DOHH2 (cell line): Measurements from ENCODE around the gene PLEKHG5.
"Not testable (repeated sequence)": the region's sequence is repeated elsewhere in the genome, so short reads cannot be mapped to it uniquely, and the experiment has no call there.

Experiments used
- H3F3A ChIP-seq: fragments of 200-600 bp; sonication (generic), shearing (Covaris generic); 2 replicates; pipeline ENCODE4 v1.6.0; 2016; ENCODE audit warnings: antibody characterized with exemption, mild to moderate bottlenecking; ENCODE audit not compliant: control insufficient read depth, insufficient read depth
- H3K27ac ChIP-seq: fragments of 200-600 bp; sonication (generic); 2 replicates; pipeline ENCODE4 v1.5.1; 2014; ENCODE audit warnings: low read depth, mild to moderate bottlenecking, low read length, moderate library complexity
- H3K27me3 ChIP-seq: fragments of 200-600 bp; sonication (generic); 2 replicates; pipeline ENCODE4 v1.6.1; 2014; ENCODE audit warnings: mild to moderate bottlenecking, low read length, mixed read lengths; ENCODE audit not compliant: control insufficient read depth
- H3K36me3 ChIP-seq: fragments of 200-600 bp; sonication (generic); 2 replicates; pipeline ENCODE4 v1.6.1; 2014; ENCODE audit warnings: mild to moderate bottlenecking, low read length, moderate library complexity, mixed read lengths; ENCODE audit not compliant: control insufficient read depth
- H3K4me1 ChIP-seq: fragments of 200-600 bp; sonication (generic); 2 replicates; pipeline ENCODE4 v1.6.1; 2014; ENCODE audit warnings: mild to moderate bottlenecking, low read length, mixed read lengths; ENCODE audit not compliant: control insufficient read depth
- H3K4me2 ChIP-seq: fragments of 200-600 bp; sonication (generic); 2 replicates; pipeline ENCODE4 v1.6.0; 2014; ENCODE audit warnings: mild to moderate bottlenecking, low read length, moderate library complexity
- H3K4me3 ChIP-seq: fragments of 200-600 bp; sonication (generic); 2 replicates; pipeline ENCODE4 v1.5.1; 2014; ENCODE audit warnings: mild to moderate bottlenecking, low read length, mixed read lengths
- H3K79me2 ChIP-seq: fragments of 200-600 bp; sonication (generic); 2 replicates; pipeline ENCODE4 v1.6.1; 2014; ENCODE audit warnings: mild to moderate bottlenecking, low read length, mixed read lengths; ENCODE audit not compliant: control insufficient read depth
- H3K9me2 ChIP-seq: fragments of 200-600 bp; sonication (generic); replicated peaks from 2 replicates; pipeline ENCODE4 v1.6.1; 2014; ENCODE audit warnings: mild to moderate bottlenecking, low read length, mixed read lengths; ENCODE audit not compliant: control insufficient read depth
- H3K9me3 ChIP-seq: fragments of 200-600 bp; sonication (generic); 2 replicates; pipeline ENCODE4 v1.6.1; 2014; ENCODE audit warnings: antibody characterized with exemption, low read length, mixed read lengths; ENCODE audit not compliant: control insufficient read depth, insufficient read depth
- H4K20me1 ChIP-seq: fragments of 200-600 bp; sonication (generic); 2 replicates; pipeline ENCODE4 v1.6.0; 2014; ENCODE audit warnings: low read depth, mild to moderate bottlenecking, antibody characterized with exemption, low read length, moderate library complexity; ENCODE audit not compliant: control insufficient read depth, insufficient read depth
- CTCF ChIP-seq: fragments of 200-600 bp; sonication (generic); IDR thresholded peaks from one replicate; pipeline ENCODE4 v1.5.1; 2014; ENCODE audit warnings: antibody characterized with exemption, mild to moderate bottlenecking, low read depth, low read length; ENCODE audit not compliant: poor library complexity, severe bottlenecking
- EZH2phosphoT487 ChIP-seq: fragments of 200-600 bp; sonication (generic); IDR thresholded peaks from 2 replicates; pipeline ENCODE4 v1.6.1; 2017; ENCODE audit warnings: borderline replicate concordance, mild to moderate bottlenecking, antibody characterized with exemption, low read length, moderate library complexity, mixed read lengths

Gene PLEKHG5

DNA sequence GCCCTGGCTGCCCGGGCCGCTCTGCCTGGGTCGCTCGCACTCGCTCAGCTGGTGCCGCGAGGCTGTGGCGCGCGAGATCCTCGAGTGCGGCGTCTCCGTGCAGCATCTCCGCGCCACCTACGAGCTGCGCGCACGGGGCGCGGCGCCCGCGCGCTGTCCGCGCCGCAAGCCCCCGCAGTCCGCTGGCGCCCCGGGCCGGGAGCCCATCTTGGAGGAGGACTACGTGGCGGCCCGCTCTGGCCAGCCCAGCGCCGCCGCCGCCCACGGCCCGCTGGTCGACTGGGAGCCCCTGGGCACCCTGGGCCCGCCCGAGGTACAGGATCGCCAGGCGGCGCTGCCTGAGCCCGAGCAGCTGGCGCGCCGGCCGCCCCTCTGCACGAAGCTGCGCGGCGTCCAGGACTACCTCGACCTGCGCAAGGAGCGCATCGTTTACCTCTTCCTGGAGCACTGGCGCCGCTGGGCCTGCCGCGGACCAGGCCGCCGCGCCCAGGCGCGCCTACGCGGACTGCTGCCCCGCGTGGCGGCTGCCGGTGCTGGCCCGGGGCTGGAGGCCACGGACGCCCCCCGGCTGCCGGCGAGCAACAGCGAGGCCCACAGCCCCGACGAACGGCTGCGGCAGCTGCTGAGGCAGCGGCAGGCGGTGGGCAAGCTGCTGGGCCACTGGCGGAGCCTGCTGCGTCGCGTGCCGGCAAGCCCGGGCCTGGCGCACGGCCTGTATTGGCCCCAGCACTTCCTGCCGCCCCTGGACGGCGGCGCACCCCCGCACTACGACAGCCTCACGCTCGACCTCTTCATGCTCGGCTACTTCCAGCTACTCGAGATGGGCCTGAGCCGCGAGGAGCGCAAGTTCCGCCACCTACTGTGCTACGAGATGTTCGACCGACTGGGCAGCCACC is 36.4 kb downstream of the PLEKHG5 start:
- no peaks in the 10 kb centered on the region for H3K79me2 ChIP-seq
- H3K9me2 ChIP-seq, result no peaks in the 10 kb centered on the region
- H3K4me3 ChIP-seq, result no peak overlapping the region
- H3K9me3 ChIP-seq, result no peaks in the 10 kb centered on the region
- H3K4me2 ChIP-seq, result no peak overlapping the region
- no peaks in the 10 kb centered on the region for H4K20me1 ChIP-seq
- no peak overlapping the region for H3K27ac ChIP-seq
- H3K36me3 ChIP-seq, result no peaks in the 10 kb centered on the region
- no peaks in the 10 kb centered on the region for H3K4me1 ChIP-seq
- peaks cover 4% of the 10 kb centered on the region for H3K27me3 ChIP-seq
- no peak for TF ChIP-seq CTCF
- TF ChIP-seq EZH2phosphoT487, result no peak
- H3F3A ChIP-seq, result no peaks in the 10 kb centered on the region

- H3F3A ChIP-seq, H3K4me2 ChIP-seq, H4K20me1 ChIP-seq, H3K36me3 ChIP-seq, H3K4me1 ChIP-seq, H3K9me3 ChIP-seq, H3K4me3 ChIP-seq, H3K79me2 ChIP-seq, H3K27ac ChIP-seq, H3K9me2 ChIP-seq, H3K27me3 ChIP-seq: not testable (repeated sequence)
These were observed 37.3 kb downstream of the PLEKHG5 start for GRCh38 chr1:6453895-6454855.

GRCh38 chr1:6450943-6451373 is 40.5 kb downstream of the PLEKHG5 start:
- Histone ChIP-seq H3K4me1 (peaks cover 13% of the 10 kb centered on the region), H3K27ac (no peak overlapping the region), H3K4me3 (no peak overlapping the region), H3K9me2 (no peaks in the 10 kb centered on the region), H3K27me3 (peaks cover 36% of the 10 kb centered on the region), H3K36me3 (no peaks in the 10 kb centered on the region), H4K20me1 (no peaks in the 10 kb centered on the region), H3K79me2 (no peaks in the 10 kb centered on the region), H3F3A (no peaks in the 10 kb centered on the region), H3K4me2 (no peak overlapping the region), H3K9me3 (no peaks in the 10 kb centered on the region)
- TF ChIP-seq CTCF (no peak), EZH2phosphoT487 (no peak)

GRCh38 chr1:6450486-6450885 is 41.0 kb downstream of the PLEKHG5 start:
- H3K36me3 ChIP-seq, H3K9me2 ChIP-seq, H3K79me2 ChIP-seq, H4K20me1 ChIP-seq, H3K27ac ChIP-seq, H3K4me2 ChIP-seq, H3K9me3 ChIP-seq, H3F3A ChIP-seq, H3K4me3 ChIP-seq: not testable (repeated sequence)
- Histone ChIP-seq H3K27me3 (peaks cover 36% of the 10 kb centered on the region), H3K4me1 (peaks cover 13% of the 10 kb centered on the region)
